HEK293 (cell line): ENCODE data around the gene MTUS2.

Experiments used
- CTCF ChIA-PET: fragments of 350-600 bp; formaldehyde crosslinking; extraction: SDS; loops from one replicate; lab custom pipeline; 2021; ENCODE audit warnings: antibody characterized with exemption; lab: Yijun Ruan, JAX
- POLR2A ChIA-PET: fragments of 300-600 bp; formaldehyde crosslinking; extraction: SDS; loops from one replicate; lab custom pipeline; 2020; ENCODE audit warnings: antibody characterized with exemption, inconsistent platforms; lab: Yijun Ruan, JAX
- H3K27ac ChIP-seq: fragments of 200-500 bp; sonication (Bioruptor generic); 2 replicates; pipeline ENCODE4 v1.5.1; 2014; ENCODE audit warnings: low read depth, low read length, control low read depth, inconsistent platforms; ENCODE audit errors: extremely low read depth
- H3K36me3 ChIP-seq, 2 experiments: fragments of 200-500 bp in 1 of 2; sonication (Bioruptor generic) in 1 of 2; 1 replicate in 1 of 2; 2 replicates in 1 of 2; pipeline ENCODE4 v1.5.1; 2014 to 2017; ENCODE audit warnings: inconsistent platforms in 2 of 2, low read length in 2 of 2; ENCODE audit not compliant: control insufficient read depth in 2 of 2, insufficient read depth in 1 of 2
- H3K4me1 ChIP-seq: fragments of 200-500 bp; sonication (Bioruptor generic); 2 replicates; pipeline ENCODE4 v1.5.1; 2014; ENCODE audit warnings: mild to moderate bottlenecking, low read length, inconsistent platforms; ENCODE audit not compliant: control insufficient read depth, insufficient read depth
- H3K4me3 ChIP-seq: 2 replicates; pipeline ENCODE4 v1.5.1; 2011; ENCODE audit warnings: low read depth, mild to moderate bottlenecking, control low read depth, low read length, moderate library complexity
- H3K9me3 ChIP-seq: fragments of 200-500 bp; sonication (Bioruptor generic); 2 replicates; pipeline ENCODE4 v1.5.1; 2014; ENCODE audit warnings: low read depth, low read length, inconsistent platforms; ENCODE audit not compliant: control insufficient read depth, insufficient read depth
- MEIS1 ChIP-seq: sonication (generic); formaldehyde crosslinking; IDR thresholded peaks from 2 replicates; pipeline ENCODE4 v1.8.1; 2022; ENCODE audit warnings: missing genetic modification reagents, mild to moderate bottlenecking, borderline replicate concordance
- SCRT2 ChIP-seq: fragments of 450-650 bp; formaldehyde crosslinking; IDR thresholded peaks from 2 replicates; pipeline ENCODE4 v1.5.1; 2016; ENCODE audit warnings: missing biosample characterization, missing genetic modification characterization
- ZNF174 ChIP-seq: fragments of 450-650 bp; formaldehyde crosslinking; IDR thresholded peaks from 2 replicates; pipeline ENCODE4 v1.5.0; 2017; ENCODE audit warnings: missing biosample characterization, mild to moderate bottlenecking, missing genetic modification characterization
- ZNF521 ChIP-seq: fragments of 450-650 bp; formaldehyde crosslinking; IDR thresholded peaks from 2 replicates; pipeline ENCODE4 v1.5.1; 2017; ENCODE audit warnings: missing biosample characterization, mild to moderate bottlenecking, missing genetic modification characterization
- TF ChIP-seq, protein P1 (sequence below): fragments of 450-650 bp; formaldehyde crosslinking; IDR thresholded peaks from 2 replicates; pipeline ENCODE4 v1.5.1; 2016; ENCODE audit warnings: missing biosample characterization, missing genetic modification characterization
- TF ChIP-seq, protein P2 (sequence below): fragments of 450-650 bp; IDR thresholded peaks from 2 replicates; pipeline ENCODE4 v1.5.1; 2018; ENCODE audit warnings: missing biosample characterization, missing genetic modification characterization
- TF ChIP-seq, protein P3 (sequence below): fragments of 450-650 bp; formaldehyde crosslinking; IDR thresholded peaks from 2 replicates; pipeline ENCODE4 v1.5.1; 2016; ENCODE audit warnings: missing biosample characterization, missing genetic modification characterization
- TF ChIP-seq, protein P4 (sequence below): fragments of 450-650 bp; formaldehyde crosslinking; IDR thresholded peaks from 2 replicates; pipeline ENCODE4 v1.5.1; 2016; ENCODE audit warnings: missing biosample characterization, missing genetic modification characterization

MTUS2 gene

DNA sequence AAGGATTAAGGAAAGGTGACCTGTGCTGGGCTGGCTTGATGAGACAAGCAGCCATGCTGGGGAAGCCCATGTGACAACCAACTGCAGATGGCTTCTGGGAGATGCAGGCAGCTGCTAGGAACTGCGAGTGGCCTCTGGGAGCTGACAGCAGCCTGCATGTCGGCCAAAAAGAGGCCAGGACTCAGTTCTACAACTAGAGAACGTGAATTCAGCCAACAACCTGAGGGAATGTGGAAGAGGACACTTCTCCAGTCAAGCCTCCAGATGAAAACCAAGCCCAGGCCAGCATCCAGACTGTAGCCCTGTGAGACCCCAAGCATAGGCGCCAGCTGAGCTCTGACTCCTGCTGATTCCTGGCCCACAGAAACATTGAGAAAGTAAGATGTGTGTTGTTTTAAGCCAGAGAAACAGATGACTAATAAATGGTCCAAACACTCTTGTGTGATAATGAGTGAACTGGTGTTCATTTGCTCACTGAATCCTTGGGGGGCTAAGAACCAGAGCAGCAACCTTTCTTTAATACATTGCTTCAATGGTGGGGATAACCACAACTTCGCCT is 730.4 kb downstream of the MTUS2 start:
- ChIA-PET POLR2A (no interaction called here), CTCF (no interaction called here)
- Histone ChIP-seq H3K4me3 (no peak overlapping the region), H3K27ac (no peak overlapping the region), H3K9me3 (no peaks in the 10 kb centered on the region), H3K4me1 (peaks cover 5% of the 10 kb centered on the region), H3K36me3 (peaks cover 0 to 42% of the 10 kb centered on the region in 2 experiments; a peak in 2 of 3 replicates)
- TF ChIP-seq, protein P1, sequence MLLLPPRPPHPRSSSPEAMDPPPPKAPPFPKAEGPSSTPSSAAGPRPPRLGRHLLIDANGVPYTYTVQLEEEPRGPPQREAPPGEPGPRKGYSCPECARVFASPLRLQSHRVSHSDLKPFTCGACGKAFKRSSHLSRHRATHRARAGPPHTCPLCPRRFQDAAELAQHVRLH (tag by site-specific recombination): no peak
- TF ChIP-seq ZNF174 (tag by site-specific recombination) (no peak), MEIS1 (CRISPR knock-in tag) (no peak)
- TF ChIP-seq, protein P2, sequence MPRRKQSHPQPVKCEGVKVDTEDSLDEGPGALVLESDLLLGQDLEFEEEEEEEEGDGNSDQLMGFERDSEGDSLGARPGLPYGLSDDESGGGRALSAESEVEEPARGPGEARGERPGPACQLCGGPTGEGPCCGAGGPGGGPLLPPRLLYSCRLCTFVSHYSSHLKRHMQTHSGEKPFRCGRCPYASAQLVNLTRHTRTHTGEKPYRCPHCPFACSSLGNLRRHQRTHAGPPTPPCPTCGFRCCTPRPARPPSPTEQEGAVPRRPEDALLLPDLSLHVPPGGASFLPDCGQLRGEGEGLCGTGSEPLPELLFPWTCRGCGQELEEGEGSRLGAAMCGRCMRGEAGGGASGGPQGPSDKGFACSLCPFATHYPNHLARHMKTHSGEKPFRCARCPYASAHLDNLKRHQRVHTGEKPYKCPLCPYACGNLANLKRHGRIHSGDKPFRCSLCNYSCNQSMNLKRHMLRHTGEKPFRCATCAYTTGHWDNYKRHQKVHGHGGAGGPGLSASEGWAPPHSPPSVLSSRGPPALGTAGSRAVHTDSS (tag by site-specific recombination): no peak
- TF ChIP-seq, protein P3, sequence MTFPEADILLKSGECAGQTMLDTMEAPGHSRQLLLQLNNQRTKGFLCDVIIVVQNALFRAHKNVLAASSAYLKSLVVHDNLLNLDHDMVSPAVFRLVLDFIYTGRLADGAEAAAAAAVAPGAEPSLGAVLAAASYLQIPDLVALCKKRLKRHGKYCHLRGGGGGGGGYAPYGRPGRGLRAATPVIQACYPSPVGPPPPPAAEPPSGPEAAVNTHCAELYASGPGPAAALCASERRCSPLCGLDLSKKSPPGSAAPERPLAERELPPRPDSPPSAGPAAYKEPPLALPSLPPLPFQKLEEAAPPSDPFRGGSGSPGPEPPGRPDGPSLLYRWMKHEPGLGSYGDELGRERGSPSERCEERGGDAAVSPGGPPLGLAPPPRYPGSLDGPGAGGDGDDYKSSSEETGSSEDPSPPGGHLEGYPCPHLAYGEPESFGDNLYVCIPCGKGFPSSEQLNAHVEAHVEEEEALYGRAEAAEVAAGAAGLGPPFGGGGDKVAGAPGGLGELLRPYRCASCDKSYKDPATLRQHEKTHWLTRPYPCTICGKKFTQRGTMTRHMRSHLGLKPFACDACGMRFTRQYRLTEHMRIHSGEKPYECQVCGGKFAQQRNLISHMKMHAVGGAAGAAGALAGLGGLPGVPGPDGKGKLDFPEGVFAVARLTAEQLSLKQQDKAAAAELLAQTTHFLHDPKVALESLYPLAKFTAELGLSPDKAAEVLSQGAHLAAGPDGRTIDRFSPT (tag by site-specific recombination): no peak

DNA sequence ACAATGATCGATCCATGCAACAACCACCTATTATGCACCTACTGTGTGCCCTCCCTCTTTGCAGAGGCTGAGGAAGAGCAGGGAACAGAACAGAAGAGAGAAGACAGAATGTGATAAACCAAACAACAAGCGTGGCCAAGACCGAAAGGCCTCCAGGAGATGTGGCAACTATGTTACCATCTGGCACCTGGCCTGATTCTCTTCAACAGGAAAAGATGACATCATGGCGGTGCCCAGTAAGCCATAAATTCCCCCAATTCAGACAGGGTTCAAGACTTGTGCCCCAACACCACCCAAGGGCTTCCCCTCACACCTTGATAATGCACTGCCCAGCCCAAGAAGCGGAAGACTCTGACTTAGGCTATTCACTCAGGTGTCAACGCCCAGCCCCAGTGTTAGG is 731.1 kb downstream of the MTUS2 start:
- Histone ChIP-seq H3K36me3 (peaks cover 0 to 39% of the 10 kb centered on the region in 2 experiments; a peak in 2 of 3 replicates), H3K27ac (no peak overlapping the region), H3K4me3 (no peak overlapping the region), H3K4me1 (peaks cover 5% of the 10 kb centered on the region), H3K9me3 (no peaks in the 10 kb centered on the region)
- POLR2A ChIA-PET: no interaction called here
- CTCF ChIA-PET: no interaction called here
- TF ChIP-seq SCRT2 (tag by site-specific recombination) (0 out of 2 replicates have a peak, but pooled peaks have one; percentile 18), ZNF521 (tag by site-specific recombination) (no peak)
- TF ChIP-seq, protein P4, sequence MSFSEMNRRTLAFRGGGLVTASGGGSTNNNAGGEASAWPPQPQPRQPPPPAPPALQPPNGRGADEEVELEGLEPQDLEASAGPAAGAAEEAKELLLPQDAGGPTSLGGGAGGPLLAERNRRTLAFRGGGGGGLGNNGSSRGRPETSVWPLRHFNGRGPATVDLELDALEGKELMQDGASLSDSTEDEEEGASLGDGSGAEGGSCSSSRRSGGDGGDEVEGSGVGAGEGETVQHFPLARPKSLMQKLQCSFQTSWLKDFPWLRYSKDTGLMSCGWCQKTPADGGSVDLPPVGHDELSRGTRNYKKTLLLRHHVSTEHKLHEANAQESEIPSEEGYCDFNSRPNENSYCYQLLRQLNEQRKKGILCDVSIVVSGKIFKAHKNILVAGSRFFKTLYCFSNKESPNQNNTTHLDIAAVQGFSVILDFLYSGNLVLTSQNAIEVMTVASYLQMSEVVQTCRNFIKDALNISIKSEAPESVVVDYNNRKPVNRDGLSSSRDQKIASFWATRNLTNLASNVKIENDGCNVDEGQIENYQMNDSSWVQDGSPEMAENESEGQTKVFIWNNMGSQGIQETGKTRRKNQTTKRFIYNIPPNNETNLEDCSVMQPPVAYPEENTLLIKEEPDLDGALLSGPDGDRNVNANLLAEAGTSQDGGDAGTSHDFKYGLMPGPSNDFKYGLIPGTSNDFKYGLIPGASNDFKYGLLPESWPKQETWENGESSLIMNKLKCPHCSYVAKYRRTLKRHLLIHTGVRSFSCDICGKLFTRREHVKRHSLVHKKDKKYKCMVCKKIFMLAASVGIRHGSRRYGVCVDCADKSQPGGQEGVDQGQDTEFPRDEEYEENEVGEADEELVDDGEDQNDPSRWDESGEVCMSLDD (tag by site-specific recombination): 0 out of 2 replicates have a peak, but pooled peaks have one; percentile 25
